IPS-11a (cell line): ENCODE results near the gene SMARCAL1.
"Not testable (repeated sequence)": the region's sequence is repeated elsewhere in the genome, so short reads cannot be mapped to it uniquely, and the experiment has no call there.

Source experiments
- H3K4me3 ChIP-seq: one replicate; pipeline ENCODE4 v1.5.1; 2013; ENCODE audit warnings: low read depth, low read length, control low read depth

SMARCAL1 gene

GRCh38 chr2:216412022-216412999, at the start of gene SMARCAL1:
TSS of gene SMARCAL1 (plus strand) at chr2:216412484. CDS start at chr2:216414705, 2,221 bp downstream.
- peak within 1 kb of the TSS; percentile 94 for H3K4me3 ChIP-seq

GRCh38 chr2:216362730-216363129, 49.6 kb upstream of the SMARCAL1 start:
- no peak overlapping the region for H3K4me3 ChIP-seq

GRCh38 chr2:216363221-216363620, 49.1 kb upstream of the SMARCAL1 start:
- no peak overlapping the region for H3K4me3 ChIP-seq

DNA sequence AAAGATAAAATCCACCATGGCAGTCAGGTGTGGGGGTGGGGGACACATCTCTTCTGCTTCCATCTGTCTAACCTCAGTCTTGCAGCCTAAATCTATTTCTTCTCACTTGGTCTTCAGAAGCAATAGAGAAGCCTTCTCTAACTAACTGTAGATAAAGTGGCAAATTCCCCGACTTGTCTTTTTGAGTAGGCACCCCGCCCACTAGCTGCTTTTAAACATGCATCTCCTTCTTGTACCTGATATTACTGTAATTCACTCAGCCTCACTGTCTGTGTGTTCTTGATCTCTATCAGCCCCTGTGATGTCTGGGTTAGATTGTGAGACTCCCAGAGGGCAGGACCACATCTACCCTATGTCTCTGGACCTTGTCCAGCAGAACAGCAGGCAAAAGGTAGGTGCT, 46.8 kb upstream of the SMARCAL1 start:
- H3K4me3 ChIP-seq, result no peak overlapping the region

DNA sequence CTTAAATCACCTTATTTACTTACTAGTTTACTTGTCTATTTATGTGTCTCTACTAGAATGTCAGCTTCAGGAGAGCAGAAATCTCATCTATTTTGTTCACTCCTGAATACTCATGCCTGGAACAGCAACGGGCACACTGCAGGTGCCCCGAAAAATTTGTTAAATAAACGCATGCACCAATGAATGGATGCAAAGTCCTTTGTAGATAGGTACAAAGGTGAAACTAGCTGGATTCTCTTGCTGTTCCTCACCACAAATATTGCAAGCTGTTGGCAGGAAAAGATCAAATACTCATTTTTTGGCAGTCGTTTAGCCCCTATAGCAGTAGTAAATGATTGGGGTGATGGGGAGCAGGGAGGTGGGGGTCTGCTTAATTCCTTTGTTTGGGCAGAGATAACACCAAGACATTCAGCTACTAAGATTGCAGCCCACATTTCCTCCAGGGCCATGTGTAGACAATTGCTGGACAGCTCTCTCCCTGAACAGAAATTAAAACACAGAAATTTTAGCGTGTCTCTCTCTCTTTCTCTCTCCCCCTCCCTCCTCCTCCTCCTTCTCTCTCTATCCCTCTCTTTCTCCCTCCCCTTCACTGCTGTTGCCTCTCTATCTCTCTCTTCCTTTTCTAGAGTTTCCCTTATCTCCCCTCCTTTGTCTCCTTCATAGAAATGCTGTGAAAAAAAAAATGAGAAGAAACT, 45.4 kb upstream of the SMARCAL1 start:
- H3K4me3 ChIP-seq, result no peak overlapping the region

DNA sequence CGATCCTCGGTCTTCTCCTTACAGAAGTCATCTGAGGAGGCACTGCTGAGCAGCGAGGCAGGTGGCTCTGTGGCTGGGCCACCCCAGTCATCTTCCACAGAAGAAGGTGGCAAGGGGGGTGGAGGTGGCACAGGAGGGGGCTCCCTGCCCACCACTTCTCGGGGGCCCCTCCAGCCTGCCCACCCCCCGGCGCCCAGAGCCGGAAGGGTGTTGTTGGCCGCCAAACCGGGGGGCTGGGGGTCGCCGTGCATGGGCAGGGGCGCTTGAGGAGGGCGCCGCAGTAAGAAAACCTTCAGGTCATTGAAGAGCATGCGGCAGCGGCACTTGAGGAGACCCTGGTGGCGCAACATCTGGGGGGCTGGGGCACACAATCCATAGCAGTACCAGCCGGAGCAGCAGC, 42.5 kb upstream of the SMARCAL1 start:
- H3K4me3 ChIP-seq, result no peak overlapping the region

- H3K4me3 ChIP-seq, result peak overlapping the region; percentile 73
These were observed 41.1 kb upstream of the SMARCAL1 start for GRCh38 chr2:216370961-216371712.

- peak within 1 kb of the TSS; percentile 73 for H3K4me3 ChIP-seq
These were observed 40.3 kb upstream of the SMARCAL1 start, which contains the start of gene MARCHF4 for GRCh38 chr2:216371721-216372702. TSS of gene MARCHF4 (minus strand) at chr2:216372483. CDS start at chr2:216370260, 2,223 bp downstream.

DNA sequence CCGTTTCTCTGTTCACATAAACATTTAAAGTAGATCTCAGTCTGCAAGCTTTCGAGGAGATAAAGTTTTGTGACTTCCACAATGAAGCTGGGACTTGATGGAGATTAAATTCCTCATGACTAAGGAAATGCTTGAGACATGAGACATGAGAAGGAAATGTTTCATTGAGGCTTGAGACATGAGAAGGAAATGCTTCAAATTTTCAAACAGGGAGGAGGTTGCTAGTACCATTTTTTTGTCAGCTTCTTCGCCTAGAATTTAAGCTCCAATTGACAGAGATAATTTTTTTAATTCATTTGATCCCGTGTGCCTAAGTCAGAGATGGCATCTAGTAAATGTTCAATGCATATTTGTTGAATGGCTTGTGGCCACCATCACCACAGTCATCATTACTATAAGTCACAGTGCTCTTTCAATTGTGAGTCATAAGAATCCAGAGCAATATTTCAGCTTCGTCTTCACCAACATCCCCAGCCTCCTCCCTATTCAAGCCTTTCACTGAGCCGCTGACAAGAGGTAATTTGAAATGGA, 39.5 kb upstream of the SMARCAL1 start:
- H3K4me3 ChIP-seq, result peak overlapping the region; percentile 73

DNA sequence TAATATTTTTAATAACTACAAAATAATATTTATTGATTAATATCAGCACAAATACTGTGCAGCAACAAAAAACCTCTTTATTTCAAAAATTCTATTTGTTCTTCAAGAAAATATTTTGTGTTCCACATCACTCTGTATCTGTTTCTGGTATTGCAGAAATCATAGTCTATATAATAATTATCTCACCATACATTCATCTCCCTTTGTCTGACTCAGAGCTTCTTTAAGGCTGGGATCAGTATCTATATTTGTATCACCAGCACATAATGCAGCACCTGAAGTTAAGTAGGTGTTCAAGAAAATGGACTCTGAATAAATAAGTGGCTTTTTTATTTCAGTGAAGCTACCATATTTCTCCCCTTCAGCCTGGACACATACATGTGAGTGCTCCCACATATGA, 38.4 kb upstream of the SMARCAL1 start:
- no peak overlapping the region for H3K4me3 ChIP-seq

GRCh38 chr2:216375286-216375685, 37.0 kb upstream of the SMARCAL1 start:
- no peak overlapping the region for H3K4me3 ChIP-seq

DNA sequence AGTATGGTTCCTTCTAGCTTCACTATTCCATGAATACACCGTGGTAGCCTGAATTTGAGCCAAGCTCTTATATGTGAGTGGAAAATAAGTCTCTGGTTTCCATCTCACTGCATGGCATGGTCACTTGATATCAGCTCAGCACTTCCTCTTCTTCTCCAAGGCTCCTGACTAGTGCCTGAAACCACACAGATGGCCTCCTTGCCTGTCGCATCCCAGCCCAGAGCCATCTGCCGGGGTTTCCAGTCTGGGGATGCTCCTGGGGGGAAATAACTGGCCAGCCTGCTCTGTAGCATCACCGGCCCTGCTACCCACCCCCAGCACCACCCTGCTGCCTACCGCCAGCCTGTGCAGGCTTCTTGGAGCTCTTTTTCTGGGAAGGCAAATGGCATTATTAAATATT, 32.3 kb upstream of the SMARCAL1 start:
- H3K4me3 ChIP-seq, result no peak overlapping the region

DNA sequence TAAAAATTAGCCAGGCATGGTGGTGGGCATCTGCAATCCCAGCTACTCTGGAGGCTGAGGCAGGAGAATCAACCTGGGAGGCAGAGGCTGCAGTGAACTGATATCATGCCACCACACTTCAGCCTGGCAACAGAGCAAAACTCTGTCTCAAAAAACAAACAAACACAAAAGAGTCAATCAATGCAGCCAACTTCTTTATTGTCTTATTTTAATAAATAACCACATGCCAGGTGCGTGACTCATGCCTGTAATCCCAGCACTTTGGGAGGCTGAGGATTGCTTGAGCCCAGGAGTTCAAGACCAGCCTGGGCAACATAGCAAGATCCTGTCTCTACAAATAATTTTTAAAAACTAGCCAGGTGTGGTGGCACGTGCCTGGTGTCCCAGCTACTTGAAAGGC, 27.9 kb upstream of the SMARCAL1 start:
- H3K4me3 ChIP-seq, result not testable (repeated sequence)

DNA sequence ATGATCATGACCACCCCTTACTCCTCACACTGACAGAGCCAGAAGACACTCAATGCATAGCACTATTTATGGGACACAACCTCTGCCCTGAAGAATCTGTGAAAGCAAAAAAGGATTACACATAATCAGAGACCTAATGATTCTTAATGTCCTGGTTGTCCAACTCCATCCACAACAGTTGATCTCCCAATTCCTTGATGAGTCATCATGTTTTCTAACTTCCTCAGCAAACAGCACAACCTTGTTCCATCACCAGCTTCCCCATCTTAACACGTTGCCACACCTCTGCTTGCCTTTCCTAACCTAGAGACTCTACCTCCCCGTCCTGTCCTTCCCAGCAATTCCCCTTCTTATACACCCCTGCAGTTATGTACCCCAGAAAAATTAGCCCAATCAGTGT, 26.8 kb upstream of the SMARCAL1 start:
- H3K4me3 ChIP-seq, result no peak overlapping the region

GRCh38 chr2:216387262-216387661, 25.0 kb upstream of the SMARCAL1 start:
- H3K4me3 ChIP-seq, result no peak overlapping the region

- no peak overlapping the region for H3K4me3 ChIP-seq
These were observed 24.0 kb upstream of the SMARCAL1 start for GRCh38 chr2:216388046-216388884.

DNA sequence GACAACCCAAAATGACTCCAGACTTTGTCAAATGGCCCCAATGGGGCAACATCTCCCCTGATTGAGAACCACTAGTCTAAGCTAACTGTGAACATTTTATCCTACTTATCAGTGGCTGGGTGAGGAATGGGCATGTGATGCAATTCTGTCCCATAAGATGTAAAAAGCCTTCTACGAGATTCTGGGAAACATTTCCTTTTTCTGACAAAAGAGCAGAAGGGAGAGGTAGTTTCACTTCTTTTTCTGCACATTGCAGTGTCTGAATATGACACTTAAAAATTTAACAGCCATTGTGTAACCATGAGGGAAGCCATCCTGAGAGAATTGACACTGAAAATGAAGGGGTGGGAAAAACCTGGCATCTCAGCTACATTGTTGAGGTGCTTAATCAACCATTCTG, 22.7 kb upstream of the SMARCAL1 start:
- H3K4me3 ChIP-seq, result no peak overlapping the region

DNA sequence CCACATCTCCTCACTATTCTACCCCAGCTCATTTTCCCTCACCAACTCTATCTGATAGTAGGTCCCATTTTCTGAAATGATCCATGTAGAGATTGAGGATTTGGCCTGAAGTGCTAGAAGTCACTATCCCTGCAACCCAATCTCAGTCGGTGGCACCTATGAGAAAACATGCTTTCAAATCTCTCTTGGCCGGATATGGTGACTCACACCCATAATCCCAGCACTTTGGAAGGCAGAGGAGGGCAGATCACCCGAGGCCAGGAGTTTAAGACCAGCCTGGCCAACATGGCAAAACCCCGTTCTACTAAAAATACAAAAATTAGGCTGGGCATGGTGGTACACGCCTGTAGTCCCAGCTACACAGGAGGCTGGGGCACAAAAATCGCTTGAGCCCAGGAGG, 20.9 kb upstream of the SMARCAL1 start:
- no peak overlapping the region for H3K4me3 ChIP-seq

GRCh38 chr2:216392018-216392562, 20.2 kb upstream of the SMARCAL1 start:
- no peak overlapping the region for H3K4me3 ChIP-seq
